Keratinocyte (primary cell): ENCODE measurements around the gene RNF17.

Experiments used
- EZH2 ChIP-seq: IDR thresholded peaks from one replicate; pipeline ENCODE4 v1.6.1; 2012; ENCODE audit warnings: inconsistent platforms, mild to moderate bottlenecking, low read length, moderate library complexity
- TF ChIP-seq, protein P1 (sequence below), 3 experiments: IDR thresholded peaks in 1 of 3; conservative IDR thresholded peaks in 1 of 3; optimal IDR thresholded peaks in 1 of 3; 2 replicates in 2 of 3; 3 replicates in 1 of 3; pipeline versions ENCODE3 to v1.5.1; 2011; ENCODE audit warnings: low read length in 3 of 3, mild to moderate bottlenecking in 3 of 3, moderate library complexity in 2 of 3, control low read depth in 1 of 3, inconsistent platforms in 1 of 3; ENCODE audit not compliant: insufficient read depth in 2 of 3; ENCODE audit errors: extremely low read depth in 1 of 3

DNA sequence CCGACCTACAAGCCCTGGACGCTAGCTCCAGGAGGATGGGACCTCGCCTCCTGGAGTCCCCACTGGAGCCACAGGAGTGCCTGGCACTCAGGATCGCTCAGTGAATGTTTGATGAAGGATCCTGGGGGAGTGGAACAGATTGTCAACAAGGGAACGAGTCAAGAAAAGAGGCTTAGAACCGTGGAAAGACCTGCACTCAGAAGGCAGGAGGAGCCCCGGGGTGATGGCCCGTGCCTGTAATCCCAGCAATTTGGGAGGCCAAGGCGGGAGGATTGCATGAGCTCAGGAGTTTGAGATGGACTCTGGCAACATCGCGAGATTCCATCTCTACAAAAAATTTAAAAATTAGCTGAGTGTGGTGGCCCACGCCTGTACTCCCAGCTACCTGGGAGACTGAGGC, 44.8 kb upstream of the RNF17 start:
- no peak for TF ChIP-seq EZH2
- TF ChIP-seq, protein P1, sequence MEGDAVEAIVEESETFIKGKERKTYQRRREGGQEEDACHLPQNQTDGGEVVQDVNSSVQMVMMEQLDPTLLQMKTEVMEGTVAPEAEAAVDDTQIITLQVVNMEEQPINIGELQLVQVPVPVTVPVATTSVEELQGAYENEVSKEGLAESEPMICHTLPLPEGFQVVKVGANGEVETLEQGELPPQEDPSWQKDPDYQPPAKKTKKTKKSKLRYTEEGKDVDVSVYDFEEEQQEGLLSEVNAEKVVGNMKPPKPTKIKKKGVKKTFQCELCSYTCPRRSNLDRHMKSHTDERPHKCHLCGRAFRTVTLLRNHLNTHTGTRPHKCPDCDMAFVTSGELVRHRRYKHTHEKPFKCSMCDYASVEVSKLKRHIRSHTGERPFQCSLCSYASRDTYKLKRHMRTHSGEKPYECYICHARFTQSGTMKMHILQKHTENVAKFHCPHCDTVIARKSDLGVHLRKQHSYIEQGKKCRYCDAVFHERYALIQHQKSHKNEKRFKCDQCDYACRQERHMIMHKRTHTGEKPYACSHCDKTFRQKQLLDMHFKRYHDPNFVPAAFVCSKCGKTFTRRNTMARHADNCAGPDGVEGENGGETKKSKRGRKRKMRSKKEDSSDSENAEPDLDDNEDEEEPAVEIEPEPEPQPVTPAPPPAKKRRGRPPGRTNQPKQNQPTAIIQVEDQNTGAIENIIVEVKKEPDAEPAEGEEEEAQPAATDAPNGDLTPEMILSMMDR (optimal IDR thresholded peaks at IDR 0.05 in 1 of 3, IDR thresholded peaks at IDR 0.05 in 1 of 3, conservative IDR thresholded peaks at IDR 0.05 in 1 of 3; ENCODE audit: extremely low read depth in 1 of 3, insufficient read depth in 2 of 3, low read length in 3 of 3), result no peak
